Stimulated activated CD4-positive, alpha-beta T cell treated with anti-CD3 and anti-CD28 coated beads, Interleukin-4, amount 100 ng/mL, for 24 hours (primary cell): ENCODE measurements around the gene P4HA2.

Experiments used
- DNase-seq: peaks from one replicate; pipeline ENCODE4 v3.0.0-alpha.2; 2020

The P4HA2 gene

GRCh38 chr5:132221781-132222648 is 5.6 kb downstream of the P4HA2 start:
- DNase-seq, result no peak

- DNase-seq, result no peak
These were observed 7.2 kb downstream of the P4HA2 start for GRCh38 chr5:132220491-132220890.

- no peak for DNase-seq
These were observed 7.7 kb downstream of the P4HA2 start for GRCh38 chr5:132219981-132220380.

- DNase-seq, result no peak
These were observed 8.2 kb downstream of the P4HA2 start for GRCh38 chr5:132219289-132219970.

- DNase-seq, result no peak
These were observed 9.3 kb downstream of the P4HA2 start for GRCh38 chr5:132218321-132218720.

- DNase-seq, result no peak
These were observed 12.3 kb downstream of the P4HA2 start for GRCh38 chr5:132215329-132215728.

GRCh38 chr5:132214491-132214890 is 13.2 kb downstream of the P4HA2 start:
- DNase-seq, result no peak

GRCh38 chr5:132213666-132214065 is 14.0 kb downstream of the P4HA2 start:
- no peak for DNase-seq

- DNase-seq, result no peak
These were observed 15.9 kb downstream of the P4HA2 start for GRCh38 chr5:132211787-132212186.

GRCh38 chr5:132210944-132211343 is 16.7 kb downstream of the P4HA2 start:
- DNase-seq, result no peak

- DNase-seq, result no peak
These were observed 17.6 kb downstream of the P4HA2 start for GRCh38 chr5:132209901-132210545.

- DNase-seq, result no peak
These were observed 18.5 kb downstream of the P4HA2 start for GRCh38 chr5:132209131-132209530.

GRCh38 chr5:132207778-132208177 is 19.9 kb downstream of the P4HA2 start:
- no peak for DNase-seq

- no peak for DNase-seq
These were observed 20.9 kb downstream of the P4HA2 start for GRCh38 chr5:132206782-132207181.

GRCh38 chr5:132205385-132206125 is 22.1 kb downstream of the P4HA2 start:
- no peak for DNase-seq

- no peak for DNase-seq
These were observed 23.1 kb downstream of the P4HA2 start for GRCh38 chr5:132204371-132205135.

- no peak for DNase-seq
These were observed 23.7 kb downstream of the P4HA2 start for GRCh38 chr5:132203916-132204315.

- no peak for DNase-seq
These were observed 24.2 kb downstream of the P4HA2 start for GRCh38 chr5:132203464-132203818.

- no peak for DNase-seq
These were observed 24.8 kb downstream of the P4HA2 start for GRCh38 chr5:132202711-132203463.

- no peak for DNase-seq
These were observed 28.5 kb downstream of the P4HA2 start for GRCh38 chr5:132199116-132199680.

- DNase-seq, result no peak
These were observed 29.1 kb downstream of the P4HA2 start for GRCh38 chr5:132198571-132198970.
